A549 (cell line): ENCODE data around the gene ADAMTS4.

Source experiments
- EP300 ChIP-seq, 2 experiments: fragments of >200 bp; sonication (Bioruptor Twin); formaldehyde crosslinking; IDR thresholded peaks; 2 replicates in 1 of 2; 3 replicates in 1 of 2; pipeline ENCODE4 v1.6.1; 2016 to 2017
- JUN ChIP-seq, 2 experiments: fragments of >200 bp; sonication (Bioruptor Twin); formaldehyde crosslinking; IDR thresholded peaks; 2 replicates in 1 of 2; 3 replicates in 1 of 2; pipeline ENCODE4 v1.6.1; 2016 to 2017
- KDM5A ChIP-seq: fragments of 200-600 bp; sonication (generic); IDR thresholded peaks from 2 replicates; pipeline ENCODE4 v1.6.1; 2016; ENCODE audit warnings: antibody characterized with exemption, mild to moderate bottlenecking
- POLR2A ChIP-seq: IDR thresholded peaks from 2 replicates; pipeline ENCODE4 v1.6.1; 2012; ENCODE audit warnings: mild to moderate bottlenecking, low read length
- REST ChIP-seq: fragments of 200-600 bp; sonication (generic); IDR thresholded peaks from 2 replicates; pipeline ENCODE4 v1.6.1; 2016; ENCODE audit warnings: antibody characterized with exemption, mild to moderate bottlenecking, moderate library complexity
- RFX5 ChIP-seq: fragments of 450-650 bp; IDR thresholded peaks from 2 replicates; pipeline ENCODE4 v1.7.1; 2014; ENCODE audit warnings: antibody characterized with exemption, mild to moderate bottlenecking, moderate library complexity

- TF ChIP-seq REST (no peak), RFX5 (no peak), EP300 (IDR thresholded peaks at IDR 0.05) (no peak), POLR2A (no peak), KDM5A (no peak), JUN (IDR thresholded peaks at IDR 0.05) (no peak)
Measured at GRCh38 chr1:161172349-161172748, 26.5 kb downstream of the ADAMTS4 start.
